Stimulated activated CD8-positive, alpha-beta memory T cell treated with anti-CD3 and anti-CD28 coated beads, Interleukin-15, amount 100 ng/mL, for 24 hours (primary cell): Measurements from ENCODE around the gene DENND4B.

Experiments used
- DNase-seq: peaks from one replicate; pipeline ENCODE4 v3.0.0-alpha.2; 2020; ENCODE audit warnings: low read depth

The DENND4B gene

DNA sequence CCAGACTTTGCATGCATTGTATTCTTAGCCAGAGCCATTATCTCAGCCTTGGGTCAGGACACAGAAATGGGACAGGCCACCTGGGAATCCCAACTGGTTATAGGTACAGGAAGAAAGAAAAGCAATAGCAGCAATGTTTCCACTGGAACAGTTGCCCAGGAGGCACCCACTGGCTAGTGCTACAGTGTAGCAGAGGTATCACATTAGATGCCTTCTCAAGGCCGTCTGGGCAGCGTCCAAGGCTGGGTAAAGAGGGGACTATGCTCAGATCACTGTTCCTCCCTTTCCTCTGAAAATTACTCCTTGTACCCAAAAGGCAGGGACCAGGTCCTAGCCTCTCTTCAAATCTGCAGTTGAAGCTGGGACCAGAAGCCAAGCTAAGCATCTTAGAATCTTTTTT, 23.8 kb upstream of the DENND4B start:
- DNase-seq: no peak

DNA sequence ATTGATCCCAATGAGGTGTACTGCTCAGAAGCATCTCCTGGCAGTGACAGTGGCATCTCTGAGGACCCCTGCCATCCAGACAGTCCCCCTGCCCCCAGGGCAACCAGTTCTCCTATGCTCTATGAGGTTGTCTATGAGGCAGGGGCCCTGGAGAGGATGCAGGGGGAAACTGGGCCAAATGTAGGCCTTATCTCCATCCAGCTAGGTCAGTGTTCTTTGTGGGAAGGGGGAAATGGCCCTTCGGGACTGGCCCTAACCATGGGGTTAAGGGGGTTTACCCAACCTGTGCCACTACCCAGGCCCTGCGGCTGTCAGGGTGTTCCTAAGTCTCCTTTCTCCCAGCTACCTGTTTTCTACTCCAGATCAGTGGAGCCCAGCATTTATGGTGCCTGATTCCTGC, 22.5 kb upstream of the DENND4B start:
- DNase-seq: no peak

DNA sequence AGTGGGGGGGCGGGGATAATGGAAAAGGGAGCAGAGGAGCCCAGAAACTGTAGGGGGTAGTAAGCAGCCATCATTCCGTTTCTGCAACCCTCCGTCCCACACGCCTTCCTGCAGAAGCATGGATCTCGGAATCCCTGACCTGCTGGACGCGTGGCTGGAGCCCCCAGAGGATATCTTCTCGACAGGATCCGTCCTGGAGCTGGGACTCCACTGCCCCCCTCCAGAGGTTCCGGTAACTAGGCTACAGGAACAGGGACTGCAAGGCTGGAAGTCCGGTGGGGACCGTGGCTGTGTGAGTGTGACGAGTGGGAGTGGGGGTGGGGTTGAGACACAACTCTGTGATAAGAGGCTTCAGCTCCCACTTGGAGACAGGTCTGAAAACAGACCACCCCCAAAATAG, 21.9 kb upstream of the DENND4B start:
- no peak for DNase-seq

DNA sequence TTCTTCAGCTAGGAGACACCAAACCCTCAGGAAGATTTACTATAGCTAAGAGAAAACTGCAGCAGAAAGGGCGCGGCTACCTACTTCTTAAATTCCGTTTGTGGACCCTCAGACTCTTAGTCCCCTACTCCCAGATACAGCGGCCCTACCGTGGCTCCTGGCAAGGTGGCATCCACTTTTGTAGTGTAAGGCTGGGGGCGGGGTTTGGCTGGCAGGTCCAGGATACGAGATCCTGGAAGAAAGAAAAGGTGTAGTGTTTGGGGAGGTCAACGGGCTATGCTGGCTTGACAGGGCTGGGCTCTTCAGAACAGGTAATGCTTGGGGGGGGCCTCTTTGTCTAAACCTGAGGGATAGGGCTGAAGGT, 21.5 kb upstream of the DENND4B start:
- DNase-seq: no peak

DNA sequence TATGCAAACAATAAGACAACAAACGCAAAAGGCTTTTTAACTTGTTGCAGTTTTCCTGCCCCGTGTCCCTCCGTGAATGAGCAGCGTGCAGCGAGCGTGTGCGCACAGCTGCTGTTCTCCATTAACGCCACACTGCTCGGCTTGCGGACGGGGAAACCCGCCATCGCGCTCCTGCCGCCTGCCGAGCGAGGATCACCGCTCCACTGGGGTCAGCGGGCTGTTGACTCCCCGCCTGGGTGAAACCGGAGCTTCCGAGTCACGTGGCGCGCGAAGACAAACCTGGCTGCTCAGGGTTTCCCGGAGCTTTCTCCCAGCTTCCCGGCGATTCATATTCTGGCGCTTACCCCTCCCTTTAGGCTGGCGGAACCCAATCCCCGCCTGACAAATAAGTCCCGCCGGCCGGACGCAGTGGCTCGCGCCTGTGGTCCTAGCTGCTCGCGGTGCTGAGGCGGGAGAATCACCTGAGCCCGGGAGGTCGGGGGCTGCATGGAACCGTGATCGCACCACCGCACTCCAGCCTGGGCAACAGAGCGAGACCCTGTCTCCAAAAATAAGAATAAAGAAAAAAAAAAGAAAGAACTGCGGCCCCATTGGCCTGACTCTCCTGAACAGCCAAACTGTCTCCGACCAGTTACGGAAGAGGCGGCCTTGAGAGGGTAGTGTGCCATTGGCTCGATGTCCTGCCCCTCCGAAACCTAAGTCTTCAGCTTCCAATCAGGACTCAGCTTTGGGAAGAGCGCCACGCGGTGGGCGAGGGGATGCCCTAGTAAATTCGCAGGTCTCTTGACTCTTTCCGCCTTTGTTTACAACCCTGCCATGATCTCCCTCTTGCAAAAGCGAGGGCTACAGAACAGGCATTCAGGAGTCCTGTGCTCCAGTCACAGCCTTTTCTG, 20.8 kb upstream of the DENND4B start, which contains the start of gene CREB3L4:
Gene CREB3L4 (plus strand): TSS at position 796 of the 893 bp plus-strand sequence. CDS start 624 bp downstream, outside the sequence.
- DNase-seq: peak; percentile 42

DNA sequence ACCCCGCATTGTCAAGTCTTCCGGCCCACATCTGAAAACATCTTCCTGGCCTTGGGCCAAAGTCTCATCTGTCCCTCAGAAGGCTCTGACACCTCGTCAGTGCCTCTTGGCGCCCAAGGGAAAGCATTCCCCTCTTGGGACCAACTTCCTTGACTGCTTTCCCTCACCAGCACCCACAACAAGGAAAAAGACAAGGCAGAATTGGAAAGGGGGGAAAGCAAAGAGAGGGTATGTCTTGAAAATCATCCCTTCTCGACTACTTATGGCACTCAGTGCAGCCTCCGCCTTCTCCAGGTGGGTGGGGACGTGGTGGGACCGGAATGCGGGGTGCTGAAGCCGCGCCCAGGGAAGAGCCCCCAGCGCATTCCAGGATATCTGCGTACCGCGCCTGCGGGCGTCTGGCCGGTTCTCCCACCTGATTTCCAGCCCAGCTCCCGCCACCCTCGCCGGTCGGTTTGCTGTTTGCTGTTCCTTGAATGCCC, 17.4 kb upstream of the DENND4B start:
- no peak for DNase-seq

DNA sequence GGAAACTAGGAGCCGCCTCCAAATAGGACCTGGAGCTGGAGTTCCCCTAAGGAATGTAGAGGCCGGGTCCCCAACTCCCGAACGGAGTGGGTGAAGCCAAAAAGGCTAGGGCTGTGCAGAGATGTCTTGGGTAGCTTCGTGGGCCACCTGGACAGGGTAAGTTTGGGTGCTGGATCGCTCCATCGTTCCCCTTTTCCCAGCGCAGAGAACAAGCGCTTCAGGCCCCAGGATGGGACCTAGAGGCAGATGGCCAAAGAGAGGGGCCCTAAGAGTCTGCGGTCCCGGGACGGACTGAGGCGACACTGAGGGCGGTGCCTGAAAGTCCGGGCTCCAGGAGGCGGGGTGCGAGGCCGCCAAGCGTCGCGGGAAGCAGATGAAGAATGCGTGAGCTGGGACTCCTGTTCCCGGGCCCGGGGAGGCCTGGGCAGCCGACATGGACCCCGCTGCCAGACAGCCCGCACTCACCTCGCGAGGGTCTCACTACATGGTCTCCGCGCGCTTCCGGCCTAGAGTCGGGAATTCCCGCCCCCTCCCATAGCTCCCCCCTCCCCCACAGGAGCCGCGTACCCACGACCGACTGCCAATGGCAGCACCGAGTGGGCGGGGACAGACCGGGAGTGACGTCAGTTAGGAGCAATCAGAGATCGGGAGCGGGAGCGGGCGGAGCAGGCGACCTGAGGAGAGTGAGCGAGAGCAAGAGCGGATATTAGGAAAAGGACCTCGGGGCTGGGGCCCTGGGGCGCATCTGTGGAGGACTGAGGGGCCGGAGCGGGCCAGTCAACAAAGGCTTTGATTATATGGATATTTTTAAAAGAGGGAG, 16.7 kb upstream of the DENND4B start, which contains the start of gene SLC39A1:
Gene SLC39A1 (minus strand): TSS at position 508 of the 820 bp plus-strand sequence. CDS start 822 bp downstream, outside the sequence.
- DNase-seq: peak; percentile 81

DNA sequence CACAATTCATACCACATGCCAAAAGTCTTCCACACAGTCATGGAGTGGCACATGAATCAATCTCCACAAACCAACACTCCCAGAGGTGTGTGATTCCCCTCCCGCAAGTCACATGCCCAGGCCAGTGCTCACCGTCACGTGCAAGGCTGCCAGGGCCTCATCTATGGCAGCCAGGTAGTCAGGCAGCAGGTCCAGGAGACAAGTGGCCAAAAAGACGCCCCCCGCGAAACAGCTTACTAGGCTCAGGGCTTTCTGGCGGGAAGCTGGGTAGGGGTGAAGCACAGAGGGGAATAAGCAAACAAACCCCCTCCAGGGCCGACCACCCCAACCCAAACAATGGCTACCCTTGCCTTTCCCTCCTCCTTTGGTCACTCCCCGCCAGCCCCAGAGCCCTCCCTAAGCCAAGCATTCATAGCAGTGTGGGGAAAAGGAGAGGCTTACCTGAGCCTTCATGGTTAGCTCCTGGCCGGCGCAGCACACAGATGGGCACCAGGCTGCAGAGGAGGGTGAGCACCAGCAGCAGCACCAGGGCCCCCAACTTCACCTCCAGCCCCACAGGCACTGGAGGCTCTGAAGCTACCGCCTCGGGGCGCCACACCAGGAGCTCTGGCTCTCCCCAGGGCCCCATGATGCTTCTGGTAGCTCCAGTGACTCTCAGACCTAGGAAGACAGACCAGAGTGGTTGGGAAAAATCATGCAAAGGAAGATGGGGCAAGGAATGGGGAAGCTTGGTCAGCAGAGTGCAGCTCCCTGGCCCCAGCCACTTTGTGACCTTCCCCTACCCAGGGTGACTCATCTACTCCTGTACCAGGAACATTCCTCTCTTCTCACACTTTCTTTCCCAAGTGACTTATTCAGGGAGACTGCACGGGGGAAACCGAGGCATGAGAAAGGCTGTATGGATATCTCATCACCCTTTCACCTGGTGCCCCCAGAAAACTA, 15.8 kb upstream of the DENND4B start:
- no peak for DNase-seq

DNA sequence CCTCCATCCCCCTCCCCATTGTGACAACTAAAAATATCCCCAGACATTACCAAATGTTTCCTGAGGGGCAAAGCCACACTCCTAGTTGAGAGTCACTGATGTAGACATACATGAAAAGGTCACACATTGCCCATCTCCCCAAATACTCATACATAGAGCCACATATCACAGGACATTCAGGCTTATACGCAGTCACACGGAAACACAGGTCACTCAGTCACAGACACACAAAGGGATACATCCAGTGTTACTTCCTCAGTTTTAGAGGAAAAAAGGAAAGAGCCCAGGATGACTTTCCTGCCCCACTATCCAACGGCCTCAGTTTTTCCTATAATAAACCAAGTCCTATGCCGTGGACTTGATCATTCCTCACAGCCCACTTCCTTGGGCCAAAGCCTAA, 14.9 kb upstream of the DENND4B start:
- DNase-seq: no peak

DNA sequence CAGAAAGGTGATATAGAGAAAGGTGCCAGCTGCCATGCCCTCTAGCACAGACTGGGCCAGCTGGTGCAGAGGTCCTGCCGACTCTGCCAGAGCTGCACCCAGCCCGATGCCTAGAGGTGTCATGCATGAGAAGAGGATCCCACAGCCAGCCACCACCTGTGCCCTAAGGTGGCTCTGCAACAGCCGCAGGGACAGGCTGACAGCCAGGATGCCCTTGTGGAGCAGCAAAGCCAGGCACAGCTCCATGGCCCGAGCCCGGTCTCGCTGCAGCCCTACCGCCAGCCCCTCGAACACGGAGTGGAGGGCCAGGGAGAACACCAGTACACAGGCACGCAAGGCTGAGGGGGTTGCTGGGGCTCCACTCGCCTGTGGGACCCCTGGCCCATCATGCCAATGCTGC, 13.7 kb upstream of the DENND4B start:
- DNase-seq: no peak

DNA sequence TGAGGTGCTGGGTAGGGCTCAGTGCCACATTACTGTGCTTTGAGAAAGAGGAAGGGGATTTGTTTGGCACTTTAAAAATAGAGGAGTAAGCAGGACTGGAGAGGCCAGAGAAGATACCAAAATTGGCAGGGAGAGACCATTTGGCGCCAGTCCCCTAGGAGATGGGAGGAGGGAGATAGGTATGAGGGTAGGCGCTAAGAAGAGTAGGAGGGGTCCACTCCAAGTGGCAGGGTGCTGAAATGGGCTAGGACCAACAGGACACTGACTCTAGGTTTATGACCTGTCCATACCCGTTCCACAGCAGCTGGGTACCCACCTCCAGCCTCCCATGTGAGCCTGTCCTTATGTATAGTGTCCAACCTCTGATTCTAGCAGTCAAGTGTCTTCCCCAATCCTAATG, 12.9 kb upstream of the DENND4B start:
- DNase-seq: no peak

DNA sequence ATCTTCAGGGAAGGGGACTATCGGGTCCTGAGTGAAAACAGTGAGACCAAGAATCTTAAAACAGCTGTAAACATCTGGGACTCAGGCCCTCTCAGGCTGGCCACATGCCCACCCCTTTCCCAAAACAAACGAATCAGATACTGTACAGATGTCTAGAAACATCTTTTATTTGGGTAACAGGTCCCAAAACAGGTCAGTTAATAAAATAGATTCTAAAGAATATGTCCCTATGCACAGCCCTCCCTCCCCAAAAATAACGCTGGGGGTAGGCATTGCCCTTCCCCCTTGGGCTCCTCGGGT, 12.4 kb upstream of the DENND4B start:
- DNase-seq: no peak

DNA sequence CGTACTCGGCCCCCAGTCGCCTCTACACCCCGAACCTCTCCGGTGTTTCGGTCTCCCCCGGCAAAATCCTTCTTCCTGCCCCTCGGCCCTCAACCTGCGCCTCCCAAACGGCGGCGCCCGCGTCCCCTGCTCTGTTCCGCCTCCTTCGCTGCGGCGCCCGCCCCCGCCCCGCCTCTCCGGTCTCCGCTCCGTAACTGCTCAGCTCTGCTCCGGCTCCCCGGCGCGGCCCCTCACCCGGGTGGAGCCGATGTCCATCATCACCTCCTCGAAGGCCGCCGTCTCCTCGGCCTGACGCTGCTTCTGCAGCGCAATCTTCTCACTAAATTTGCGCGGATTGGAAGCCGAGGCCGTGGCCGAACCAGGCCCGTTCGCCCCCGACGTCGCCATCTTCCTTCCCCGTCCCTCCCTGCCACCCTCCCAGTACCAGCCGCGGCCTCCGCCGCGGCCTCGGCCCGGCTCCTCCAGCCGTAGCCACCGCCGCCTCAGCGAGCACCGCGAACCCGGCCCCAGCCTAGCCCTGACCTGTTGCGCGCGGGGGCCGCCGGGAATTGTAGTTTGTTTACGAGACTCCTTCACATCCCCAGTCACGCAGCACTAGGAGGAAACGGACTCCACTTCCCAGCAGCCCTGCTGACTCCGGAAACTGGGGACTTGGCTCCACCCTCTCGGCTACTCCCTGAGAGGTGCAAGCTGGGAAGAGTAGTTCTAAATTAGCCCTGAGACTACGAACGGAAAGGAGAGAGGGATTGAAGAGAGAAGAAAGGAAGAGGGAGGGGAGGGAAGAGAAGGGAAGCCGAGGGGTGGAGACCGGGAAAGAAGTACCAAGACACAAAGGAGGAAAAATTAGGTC, 11.8 kb upstream of the DENND4B start, which contains the start of gene CRTC2:
Gene CRTC2 (minus strand): TSS at position 502 of the 850 bp plus-strand sequence. CDS start 115 bp downstream, at position 387.
- peak; percentile 81 for DNase-seq

DNA sequence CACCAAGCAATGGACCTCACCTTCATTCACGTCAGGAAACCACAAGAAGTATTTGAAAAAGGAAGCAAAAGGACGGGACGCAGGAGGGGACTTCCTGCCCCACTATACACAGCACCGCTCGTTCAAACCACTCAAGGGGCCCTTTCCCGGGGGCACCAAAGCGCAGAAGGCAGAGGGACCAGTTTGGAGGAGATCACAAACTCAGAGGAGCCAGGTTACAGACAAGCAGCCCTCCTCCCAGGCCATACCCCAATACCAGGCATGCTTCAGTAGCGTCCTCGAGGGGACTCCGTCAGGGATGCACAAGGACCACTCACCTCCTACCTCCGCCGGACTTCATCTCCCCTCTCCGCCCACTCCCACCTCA, 11.2 kb upstream of the DENND4B start:
- no peak for DNase-seq

DNA sequence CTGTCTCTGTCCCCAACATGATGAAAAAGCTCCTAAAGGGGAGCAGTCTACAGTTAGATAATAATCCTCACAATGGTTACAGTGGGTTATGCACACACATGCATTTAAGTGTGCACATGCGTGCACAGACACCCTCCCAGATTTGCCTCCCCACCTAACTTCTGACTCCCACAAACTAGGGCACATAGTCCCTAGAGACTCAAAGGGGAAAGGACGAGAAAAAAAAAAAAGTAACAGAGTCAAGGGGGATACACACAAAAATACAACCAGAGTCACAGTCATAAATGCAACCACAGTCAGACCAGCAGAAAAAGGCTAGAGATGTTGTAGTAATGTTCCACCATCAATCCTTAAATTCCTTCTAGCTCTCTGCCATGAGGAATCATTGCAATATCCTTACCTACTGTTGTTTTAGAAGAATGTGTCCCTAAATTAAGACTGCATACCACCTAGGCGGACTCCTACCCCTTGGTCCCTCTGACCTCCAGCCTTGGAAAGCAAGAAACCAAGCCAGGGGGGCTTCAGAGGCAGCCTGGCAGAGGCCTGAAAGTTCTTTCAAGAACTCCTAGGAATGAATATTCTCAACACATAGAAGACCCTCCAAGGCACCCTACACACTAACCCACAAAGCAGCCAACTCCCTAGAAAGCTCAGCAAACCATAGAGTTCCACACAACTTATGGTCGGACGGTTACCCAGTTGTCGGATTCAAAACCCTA, 10.6 kb upstream of the DENND4B start:
- no peak for DNase-seq

DNA sequence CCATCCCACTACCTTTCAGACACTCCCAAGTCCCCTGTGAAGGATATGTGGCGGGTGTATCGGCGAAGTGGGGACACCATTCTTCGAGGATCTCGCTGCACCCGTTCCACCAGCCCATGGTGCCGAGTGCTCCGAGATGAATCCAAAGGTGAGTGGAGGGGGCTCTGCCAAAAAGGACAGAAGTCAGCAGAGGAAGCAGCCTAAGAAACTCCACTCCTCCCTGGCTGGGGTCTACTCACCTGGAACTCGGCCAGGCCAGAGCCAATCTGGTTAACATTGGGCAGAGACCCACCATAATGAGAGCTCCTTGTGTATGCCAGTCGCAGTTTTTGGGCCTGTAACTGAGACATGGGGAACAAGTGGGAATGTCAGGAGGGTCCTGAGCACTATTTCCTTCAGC, 8.3 kb upstream of the DENND4B start:
- no peak for DNase-seq

DNA sequence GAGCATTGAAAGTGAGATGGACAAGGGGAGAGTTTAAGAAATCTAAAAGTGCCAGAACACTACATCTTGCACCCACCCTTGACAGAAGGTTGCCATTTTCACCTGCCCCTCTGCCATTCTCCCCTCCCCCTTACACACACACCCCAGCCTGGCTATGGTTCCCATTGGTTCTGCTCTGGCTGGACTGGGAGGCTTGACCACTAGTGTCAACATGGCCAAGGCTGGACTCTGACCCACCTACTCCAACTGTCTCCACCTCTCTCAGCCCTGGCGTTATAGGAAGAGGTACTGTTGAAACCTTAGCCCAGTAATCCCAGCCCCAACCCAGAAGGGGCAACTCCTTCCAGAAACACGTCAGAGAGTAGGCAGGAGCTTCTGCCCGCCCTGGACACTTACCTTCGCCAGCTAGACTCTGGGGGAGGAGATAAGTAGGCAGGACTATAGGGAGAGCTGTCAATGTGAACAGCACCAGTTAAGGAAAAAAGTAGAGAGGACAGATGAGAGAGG, 7.4 kb upstream of the DENND4B start:
- no peak for DNase-seq

DNA sequence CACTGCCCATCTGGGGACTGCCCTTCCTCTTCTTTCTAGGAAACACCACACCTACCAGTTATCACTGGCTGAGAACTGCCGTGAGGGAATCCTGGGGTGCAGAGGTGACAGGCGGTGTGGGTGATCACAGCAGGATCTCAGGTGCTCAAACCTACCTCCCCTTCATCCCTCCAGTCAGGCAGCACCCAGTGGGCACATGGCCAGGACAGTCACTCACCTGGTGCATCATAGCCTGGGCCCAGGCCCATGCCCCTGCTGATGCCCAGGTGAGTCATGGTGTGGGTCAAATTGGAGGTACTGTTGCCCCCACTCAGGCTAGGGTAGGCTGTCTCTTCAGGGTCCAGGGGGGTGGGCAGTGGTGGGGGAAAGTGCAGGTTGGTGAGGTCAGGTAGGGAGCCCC, 5.3 kb upstream of the DENND4B start:
- DNase-seq: no peak

DNA sequence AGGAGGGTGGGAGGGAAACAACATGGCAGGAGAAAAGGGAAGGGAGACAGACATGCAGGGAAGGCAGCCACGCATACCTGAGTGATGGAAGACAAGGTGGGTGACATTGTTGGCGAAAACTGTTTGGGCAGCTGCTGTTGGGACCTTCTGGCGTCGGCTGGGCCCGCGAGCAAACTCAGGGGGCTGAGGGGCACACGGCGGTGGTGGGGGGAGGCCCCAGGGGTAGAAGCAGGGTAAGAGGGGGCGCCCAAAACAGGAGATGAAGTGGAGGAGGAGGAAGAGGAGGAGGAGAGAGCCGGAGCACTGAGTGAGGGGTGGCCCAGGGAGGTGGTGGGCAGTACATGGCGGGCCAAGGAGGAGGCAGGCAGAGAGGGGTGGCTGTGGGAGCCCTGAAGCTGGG, 4.7 kb upstream of the DENND4B start:
- DNase-seq: no peak
